RPMI8226 (cell line): ENCODE results near the gene RBCK1.
"Not testable (repeated sequence)": the region's sequence is repeated elsewhere in the genome, so short reads cannot be mapped to it uniquely, and the experiment has no call there.

Source experiments
- DNase-seq: peaks from one replicate; pipeline ENCODE4 v3.0.0-alpha.2; 2015

Gene RBCK1

GRCh38 chr20:476561-477249 is 68.6 kb downstream of the RBCK1 start:
- DNase-seq, result not testable (repeated sequence)

GRCh38 chr20:478010-478948 is 70.2 kb downstream of the RBCK1 start:
- no peak for DNase-seq

DNA sequence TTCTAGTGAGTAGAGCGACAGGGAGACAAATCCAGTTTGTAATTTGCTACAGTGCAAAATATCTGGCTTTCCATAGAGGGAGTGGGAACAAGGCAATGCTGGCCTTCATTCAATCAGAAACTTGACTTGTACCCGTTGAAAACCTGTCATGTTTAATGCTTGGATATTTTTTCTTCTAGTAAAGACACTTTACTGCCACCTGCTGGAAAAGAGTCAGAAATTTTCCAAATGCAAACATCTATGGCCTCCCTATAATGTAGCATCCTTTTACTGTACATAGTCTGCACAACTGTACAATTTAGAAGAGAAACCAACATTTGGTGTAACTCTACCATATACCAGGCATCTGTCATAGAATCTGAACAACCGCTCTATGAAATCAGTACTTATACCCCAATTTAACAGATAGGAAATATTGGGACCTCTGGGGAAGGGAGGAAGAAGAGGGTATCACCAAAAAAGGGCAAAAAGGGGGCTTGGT is 70.9 kb downstream of the RBCK1 start:
- DNase-seq, result peak; percentile 73

GRCh38 chr20:479487-479886 is 71.4 kb downstream of the RBCK1 start:
- DNase-seq, result no peak

DNA sequence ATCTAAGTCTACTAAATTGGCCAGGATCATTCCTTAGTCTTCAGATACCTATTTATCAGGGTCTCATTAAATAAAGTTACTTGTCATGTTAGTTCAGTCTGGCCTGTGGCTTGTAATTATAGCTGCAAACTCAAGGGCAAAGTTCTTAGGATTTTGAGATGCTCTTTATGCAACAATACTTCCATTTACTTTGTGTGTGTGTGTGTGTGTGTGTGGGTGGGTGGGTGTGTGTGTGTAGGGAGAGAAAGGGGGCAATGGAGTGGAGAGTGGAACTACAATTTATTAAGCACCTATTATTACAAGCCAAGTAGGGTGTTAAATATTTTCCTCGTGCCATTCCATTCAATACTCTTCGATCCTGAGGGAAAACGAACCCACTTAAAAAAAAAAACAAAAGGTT is 71.9 kb downstream of the RBCK1 start:
- DNase-seq, result no peak

- no peak for DNase-seq
Measured at GRCh38 chr20:481167-481566, 73.1 kb downstream of the RBCK1 start.
